Kidney capillary endothelial cell (primary cell): Measurements from ENCODE around the gene KCNIP1.
"Not testable (repeated sequence)": the region's sequence is repeated elsewhere in the genome, so short reads cannot be mapped to it uniquely, and the experiment has no call there.

Source experiments
- DNase-seq: peaks from one replicate; pipeline ENCODE4 v3.0.0-alpha.2; 2018; ENCODE audit warnings: low spot score

The KCNIP1 gene

DNA sequence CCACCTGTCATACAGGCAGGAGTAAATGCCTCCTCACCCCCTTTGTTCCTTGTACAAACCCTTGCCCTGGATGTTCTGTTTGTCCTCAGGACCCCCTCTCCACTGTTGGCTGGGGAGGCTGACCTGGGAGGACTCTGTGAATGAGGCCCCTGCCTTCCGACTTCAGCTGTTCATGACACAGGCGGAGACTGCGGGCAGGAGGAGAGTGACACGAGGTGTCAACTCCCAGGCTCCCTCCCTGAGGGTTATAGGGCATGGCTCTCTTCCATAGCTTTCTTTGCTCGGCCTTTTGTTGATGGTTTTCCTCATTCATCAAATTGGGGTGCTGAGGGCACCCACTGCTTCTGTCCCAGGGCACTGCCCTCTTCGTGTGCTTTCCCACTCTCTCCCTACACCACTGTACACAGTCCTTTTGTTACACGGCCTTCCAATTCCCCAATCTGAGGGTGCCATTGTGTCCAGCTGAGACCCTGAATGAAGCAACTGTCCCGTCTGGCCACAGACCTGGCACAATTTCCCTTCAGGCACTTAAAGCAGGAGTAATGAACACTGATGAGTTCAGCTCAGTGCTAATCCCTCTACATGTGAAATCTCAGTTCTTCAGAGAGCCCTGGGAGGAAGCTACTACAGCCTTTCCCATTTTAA, 33.8 kb downstream of the KCNIP1 start:
- DNase-seq: no peak

DNA sequence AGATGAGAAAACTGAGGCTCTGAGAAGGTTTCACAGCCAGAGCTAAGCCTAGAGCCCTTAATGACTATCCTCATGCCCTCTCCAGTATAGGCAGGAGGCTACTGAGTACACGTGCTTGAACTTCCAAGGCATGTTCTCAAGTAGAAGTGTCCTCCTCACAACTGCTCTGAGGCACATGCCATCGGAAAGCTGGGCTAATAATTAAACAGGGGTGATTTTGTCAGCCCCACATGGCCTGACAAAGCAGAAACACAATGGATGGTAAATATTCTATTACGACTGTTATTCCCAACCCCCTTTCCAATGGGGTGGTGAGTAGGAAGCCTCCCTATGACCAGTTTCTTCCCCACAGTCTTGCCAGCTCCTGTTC, 34.3 kb downstream of the KCNIP1 start:
- no peak for DNase-seq

DNA sequence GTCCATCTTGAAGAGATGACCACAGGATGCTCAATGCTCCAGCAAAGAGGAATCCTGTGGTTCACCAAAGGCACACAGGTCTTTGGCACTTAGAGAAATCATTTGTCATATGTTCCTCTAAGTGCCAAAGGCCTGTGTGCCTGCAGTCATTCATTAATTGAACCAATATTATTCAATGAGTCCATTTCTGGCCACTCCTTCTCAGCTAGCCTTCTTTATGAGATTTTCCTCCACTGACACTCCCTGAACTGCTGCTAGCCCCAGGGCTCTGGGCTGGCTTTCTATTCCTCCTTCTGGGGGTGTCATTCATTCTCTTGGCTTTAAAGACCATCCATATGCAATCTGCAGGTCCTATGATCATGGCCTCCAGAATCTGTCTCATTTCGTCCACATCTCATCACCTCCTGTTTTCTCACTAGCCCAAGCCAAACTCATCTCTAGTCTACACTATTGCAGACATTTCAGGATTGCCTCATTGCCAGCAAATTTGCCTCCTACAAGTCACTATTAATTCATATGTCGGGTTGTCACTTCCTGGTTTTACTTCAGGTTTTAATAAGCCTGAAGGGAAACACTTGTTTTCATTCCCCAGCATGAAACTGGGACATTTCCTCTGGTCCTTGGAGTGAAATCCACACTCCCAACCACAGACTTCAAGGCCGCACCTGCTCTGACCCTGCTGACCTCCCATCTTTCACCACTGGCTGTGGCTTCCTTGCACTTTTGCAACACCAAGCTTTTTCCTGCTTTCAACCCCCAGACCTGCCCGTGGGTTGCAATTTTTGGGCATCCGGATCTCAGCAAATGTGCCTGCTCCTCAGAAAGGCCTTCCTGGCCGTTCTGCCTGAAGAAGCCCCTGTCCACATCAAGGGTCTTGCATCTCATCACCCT, 35.1 kb downstream of the KCNIP1 start:
- no peak for DNase-seq

DNA sequence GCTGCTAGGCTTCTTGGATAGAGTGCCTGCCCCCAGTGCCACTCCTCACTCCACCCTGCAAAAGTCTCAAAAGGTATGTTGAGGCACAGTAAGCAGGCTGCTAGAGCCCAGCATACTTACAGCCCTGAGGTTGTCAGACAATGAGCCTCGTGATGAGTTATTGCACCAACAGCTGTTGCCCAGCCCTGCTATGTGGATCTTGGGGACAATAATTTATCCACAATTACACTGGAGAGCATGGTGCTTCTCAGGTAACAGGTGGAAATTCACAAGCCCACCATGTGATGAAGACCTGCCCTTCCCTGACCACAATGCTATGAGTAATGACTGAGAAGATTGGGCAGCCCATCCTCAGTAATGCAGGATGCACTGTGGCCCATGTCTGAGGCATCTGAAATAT, 36.5 kb downstream of the KCNIP1 start:
- no peak for DNase-seq

DNA sequence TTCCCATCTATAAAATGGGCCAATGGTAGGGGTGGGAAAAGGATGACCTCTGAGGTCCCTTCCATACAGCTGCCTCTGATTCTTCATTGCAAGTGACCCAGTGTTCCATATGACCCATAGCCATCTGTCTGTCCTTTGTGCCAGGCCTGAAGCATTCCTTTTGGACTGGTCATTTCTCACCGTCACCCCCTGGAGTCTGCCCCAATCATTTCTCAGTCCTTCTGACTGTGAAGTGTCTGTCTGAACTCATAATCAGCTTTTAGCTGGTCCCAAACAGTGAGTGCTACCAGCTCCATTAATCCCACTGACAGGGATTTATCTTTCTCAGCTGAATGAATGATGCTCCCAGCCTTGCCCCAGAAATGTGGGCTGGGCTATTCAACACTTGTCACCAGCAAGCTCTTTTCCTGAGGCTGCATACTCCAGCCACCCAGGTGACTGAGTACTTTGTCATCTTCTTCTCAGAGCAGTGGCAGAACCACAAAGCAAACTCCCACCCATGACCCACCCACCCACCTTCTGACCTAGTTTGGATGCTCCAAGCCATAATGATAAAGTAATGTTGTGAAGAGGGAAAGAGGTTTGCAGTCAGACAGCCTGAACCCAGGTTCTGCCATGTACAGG, 37.4 kb downstream of the KCNIP1 start:
- DNase-seq: no peak

DNA sequence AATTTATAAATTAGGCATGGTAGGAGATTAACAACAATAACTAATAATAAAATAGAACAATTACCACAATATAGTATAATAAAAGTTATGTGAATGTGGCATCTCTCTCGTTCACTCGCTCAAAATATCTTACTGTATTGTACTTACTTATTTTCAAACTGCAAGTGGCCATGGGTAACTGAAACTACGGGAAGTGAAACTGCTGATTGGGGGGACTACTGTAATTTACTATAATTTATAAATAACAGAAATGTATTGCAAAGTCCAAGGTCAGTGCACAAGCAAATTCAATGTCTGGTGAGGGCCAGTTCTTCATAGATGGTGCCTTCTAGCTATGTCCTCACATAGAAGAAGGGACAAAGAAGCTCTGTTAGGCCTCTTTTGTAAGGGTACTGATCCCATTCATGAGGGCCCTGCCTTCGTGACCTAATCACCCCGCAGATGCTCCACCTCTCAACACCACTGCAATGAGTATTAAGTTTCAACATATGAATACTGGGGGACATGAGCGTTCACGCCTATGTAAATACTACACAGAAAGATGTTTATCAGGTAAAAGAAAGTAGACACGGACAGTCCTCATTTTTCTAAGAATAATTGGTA, 39.0 kb downstream of the KCNIP1 start:
- no peak for DNase-seq

DNA sequence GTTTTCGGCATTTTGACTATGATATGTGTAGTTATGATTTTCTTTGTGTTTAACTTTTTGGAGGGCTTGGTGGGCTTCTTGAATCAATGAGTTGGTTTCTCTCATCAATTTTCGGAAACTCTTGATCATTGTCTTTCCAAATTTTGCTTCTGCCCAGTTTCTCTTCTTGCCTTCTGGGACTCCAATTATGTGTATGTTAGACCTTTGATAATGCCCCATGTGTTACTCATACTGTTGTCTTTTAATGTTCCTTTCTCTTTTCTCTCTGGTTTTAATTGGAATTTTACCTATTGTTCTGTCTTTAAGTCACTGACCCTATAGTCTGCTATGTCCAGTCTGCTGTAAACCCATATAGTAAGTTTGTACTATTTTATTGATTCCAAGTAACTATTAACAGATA, 41.5 kb downstream of the KCNIP1 start:
- no peak for DNase-seq

DNA sequence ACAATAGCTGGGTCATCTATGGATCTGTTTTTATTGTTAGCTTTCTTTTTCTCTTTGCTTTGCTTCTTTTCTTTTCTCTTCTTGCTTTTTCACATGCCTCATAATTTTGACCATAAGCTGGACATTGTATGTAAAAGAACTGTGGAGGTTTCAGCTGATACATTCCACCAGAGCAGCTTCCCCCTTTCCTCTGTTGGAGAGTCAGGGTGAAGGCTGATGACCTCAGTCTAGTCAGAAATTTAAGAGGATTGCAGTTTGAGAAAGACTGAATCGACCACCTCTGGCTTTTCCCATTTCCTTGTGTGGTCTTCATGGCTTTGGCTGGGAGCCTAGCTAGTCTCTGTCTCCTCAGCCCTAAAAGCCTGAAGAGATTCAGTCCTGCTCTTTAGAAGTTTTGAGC, 42.0 kb downstream of the KCNIP1 start:
- no peak for DNase-seq

DNA sequence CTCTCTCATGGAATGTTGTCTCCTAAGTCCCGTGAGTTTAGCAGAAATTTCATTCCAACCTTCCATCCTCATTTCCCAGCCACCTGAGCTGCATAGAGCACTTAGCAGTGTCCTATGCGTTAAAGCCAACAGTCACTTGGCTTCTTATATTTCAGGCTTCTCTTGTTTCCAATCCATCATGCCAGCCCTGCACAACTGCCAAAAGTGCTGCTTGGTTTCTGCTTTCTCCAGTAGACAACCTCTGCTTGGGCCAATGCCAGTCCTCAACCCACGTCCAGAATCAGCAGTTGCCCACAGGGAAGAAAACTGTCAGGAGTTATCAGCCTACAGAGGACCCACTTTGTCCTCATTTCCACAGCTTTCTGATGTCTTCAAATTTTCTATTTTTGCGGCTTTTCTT, 42.5 kb downstream of the KCNIP1 start:
- no peak for DNase-seq

DNA sequence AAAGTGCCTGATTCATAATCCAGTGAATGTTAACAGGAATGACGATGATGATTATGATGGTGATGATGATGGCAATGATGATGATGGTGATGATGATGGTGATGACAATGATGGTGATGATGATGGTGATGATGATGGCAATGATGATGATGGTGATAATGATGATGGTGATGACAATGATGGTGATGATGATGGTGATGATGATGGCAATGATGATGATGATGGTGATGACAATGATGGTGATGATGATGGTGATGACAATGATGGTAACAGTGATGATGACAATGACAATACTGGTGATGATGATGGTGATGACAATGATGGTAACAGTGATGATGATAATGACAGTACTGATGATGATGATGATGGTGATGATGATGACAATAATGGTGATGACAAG, 46.6 kb downstream of the KCNIP1 start:
- DNase-seq: not testable (repeated sequence)

DNA sequence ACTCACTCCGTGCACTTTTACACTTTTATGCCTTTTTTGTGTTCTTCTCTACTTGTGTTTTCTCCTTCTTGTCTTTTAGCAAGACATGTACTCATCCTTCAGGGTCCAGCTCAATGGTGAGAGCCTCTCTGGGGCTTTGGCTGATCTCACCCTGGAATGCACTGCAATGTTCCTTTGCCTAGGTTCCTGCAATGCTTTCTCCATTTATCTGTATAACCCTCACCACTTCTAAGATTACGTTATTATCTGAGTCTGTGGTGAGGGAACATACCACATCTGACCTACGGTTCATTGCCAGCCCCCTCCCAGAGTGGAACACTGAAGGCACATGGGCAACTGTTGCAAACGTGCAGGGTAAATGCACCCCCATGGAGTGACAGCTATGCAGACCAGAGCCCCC, 47.3 kb downstream of the KCNIP1 start:
- no peak for DNase-seq

DNA sequence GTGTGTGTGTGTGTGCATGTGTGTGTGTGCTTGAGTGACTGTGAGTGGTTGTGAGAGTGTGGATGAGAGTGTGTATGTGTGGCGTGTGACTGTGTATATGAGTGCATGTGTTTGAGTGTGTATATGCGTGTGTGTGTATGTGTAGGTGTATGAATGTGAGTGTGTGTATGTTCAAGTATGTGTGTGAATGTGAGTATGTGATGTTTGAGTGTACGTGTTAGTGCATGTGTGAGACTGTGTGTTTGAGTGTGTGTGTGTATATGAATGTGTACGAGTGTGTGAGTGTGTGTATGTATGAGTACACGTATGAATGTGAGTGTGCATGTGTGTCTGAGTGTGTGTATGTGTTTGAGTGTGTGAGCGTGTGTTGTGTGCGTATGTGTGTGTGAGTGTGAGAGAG, 47.8 kb downstream of the KCNIP1 start:
- no peak for DNase-seq

DNA sequence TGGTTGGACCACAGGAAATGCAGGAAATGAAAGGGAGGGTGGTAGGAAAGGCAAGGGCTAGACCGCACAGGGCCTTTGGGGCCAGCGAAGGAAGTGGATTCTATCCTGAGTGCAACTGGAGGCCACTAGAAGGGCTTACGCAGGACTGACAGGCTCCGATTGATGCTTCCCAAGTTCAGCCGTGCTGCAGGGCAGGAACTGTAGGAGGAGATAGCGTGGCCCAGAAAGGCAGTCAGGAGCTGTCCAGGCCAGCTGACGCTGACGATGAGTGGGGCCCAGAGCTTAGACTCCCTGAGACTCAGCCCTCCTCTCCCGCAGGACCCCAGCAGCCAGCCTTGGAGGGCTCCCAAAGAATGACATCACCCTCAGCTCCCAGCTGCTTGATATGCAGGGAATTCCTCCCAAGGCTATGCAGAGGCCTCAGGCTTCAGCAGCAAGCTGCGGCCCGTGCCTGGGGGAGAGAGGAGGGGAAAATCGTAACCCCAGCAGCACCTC, 48.8 kb downstream of the KCNIP1 start:
- DNase-seq: peak; percentile 0

DNA sequence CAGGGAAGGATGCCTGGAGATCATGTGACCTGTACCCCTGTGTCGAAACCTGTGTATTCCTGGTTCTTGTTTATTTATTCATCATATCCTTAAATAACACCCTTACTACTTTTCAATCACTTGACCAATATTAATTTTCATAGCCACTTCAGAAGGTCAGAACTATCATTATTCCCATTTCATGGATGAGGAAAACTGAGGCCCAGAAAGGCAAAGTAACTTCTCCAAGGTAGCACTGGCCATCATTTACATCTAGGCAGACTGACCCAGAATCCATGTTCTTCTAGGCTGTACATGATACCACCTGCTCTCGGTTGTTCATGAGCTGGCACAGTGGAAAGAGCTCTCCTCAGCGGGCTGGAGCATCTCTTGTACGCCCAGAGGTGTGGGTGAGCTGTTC, 49.4 kb downstream of the KCNIP1 start:
- no peak for DNase-seq

DNA sequence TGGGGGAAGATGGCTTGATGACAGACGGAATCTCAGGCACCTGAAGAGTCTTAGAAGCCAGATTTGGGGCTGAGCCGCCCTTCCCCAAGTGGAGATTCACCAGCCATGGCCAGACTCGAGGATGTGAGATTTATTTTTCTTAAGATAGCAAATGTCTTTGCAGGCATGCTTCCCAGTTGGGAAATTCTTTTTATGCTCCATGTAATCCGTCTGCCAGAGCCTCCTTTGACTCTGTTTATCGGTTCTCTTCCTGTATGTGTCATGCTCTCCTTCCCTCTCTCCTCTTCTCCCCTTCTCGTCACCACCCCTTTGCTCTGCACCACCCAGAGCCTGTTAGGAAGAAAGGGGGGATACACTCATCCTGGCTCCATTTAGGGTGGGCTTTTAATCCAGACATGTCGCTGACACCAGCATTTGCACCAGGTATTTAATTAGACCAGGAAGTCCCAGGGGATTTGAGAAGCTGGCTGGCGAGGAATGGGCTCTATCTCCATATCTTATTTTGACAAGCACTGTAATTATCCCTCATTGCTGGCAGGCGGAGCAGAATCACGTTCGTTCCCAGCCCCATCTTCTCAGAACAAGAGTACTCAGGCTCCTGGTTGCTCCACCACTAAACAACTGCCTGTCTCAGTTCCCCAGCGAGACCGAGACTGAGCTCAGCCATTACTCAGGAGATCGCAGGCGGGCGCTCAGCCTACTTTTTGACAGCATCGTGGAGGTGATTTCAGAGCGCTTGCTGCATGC, 50.9 kb downstream of the KCNIP1 start:
- DNase-seq: no peak

DNA sequence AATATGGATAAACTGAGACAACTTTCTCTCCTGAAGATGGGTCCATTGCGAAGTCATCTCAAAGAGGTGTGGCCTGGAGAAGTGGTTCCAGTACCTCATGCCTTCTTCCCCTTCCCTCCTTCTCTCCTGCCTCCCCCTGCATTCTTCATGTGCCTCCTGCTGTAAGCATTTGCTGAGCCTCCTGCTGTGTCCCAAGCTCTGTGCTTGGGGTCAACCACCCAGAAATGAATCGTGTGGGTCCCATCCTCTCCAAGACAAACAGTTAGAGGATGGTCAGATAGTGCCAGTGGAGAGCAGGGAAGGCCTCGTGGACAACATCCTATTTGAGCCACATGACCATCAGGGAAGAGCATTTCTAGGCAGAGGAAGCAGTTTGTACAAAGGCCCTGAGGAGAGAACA, 53.5 kb downstream of the KCNIP1 start:
- DNase-seq: no peak

DNA sequence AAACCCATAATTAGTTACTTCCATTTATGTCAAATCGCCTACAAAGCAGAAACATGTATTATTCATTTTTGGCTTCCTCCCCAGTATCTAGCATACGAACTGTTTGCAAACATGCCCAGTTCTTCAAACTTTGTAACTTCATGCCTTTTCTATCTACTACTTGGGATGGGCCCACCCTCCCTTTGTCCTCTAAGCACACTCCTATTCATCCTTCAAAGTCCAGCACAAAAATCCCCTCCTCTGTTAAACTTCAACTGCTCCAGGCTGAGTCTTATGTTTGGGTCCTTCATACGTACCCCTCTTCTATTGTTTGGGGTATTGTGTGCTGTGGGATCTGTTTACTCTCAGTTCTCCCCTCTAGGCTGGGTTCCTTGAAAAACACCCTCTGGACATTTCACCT, 55.5 kb downstream of the KCNIP1 start:
- DNase-seq: no peak

DNA sequence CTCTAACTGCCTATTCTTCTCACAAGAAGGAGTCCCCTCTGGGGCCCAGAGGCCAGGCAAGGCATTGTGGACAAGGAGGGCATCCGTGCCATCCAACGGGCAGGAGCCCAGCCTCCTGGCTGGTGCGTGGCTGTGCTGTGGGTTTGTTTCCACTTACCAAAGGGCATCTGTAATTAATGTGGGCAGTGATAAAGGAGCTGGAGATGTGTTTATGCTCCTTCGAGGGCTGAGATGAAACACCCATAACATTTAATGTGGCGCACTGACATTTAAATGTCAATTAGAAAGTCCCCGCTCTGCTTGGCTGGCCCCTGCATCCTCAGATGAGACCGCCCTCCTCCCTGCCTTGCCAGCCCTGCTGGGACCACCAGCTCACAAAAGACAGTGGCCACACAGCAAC, 57.1 kb downstream of the KCNIP1 start:
- no peak for DNase-seq

DNA sequence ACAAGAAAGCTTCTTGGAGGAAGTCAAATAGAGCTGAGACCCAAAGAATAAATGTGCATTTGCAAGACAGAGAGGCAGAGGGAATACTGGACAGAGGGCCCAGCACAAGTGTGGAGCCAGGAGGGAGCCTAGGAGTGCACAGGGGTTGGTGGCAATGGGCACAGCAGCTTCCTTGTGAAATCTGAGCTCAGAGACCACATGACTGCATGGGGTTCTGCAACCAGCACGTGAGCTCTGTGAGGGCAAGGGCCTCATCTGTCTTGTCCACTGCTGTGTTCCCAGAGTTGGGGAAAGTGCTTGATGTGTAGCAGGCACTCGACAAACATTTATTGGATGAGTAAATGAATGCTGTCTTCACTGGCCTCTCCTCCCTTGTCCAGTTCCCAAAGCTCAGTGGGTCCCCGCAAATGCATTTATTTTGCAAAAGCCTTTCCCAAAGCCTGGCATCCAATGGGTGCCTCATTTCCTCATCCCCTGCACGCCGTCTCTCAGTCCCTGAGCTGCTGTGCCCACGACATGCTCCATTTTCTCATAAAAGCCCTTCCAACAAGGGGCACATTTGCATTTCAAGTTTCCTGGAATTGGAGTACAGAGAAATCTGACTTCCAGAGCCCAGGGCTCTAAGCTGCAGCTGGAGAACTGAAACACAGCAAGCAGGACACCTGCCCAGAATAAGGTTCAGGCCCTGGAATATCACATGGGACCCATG, 58.5 kb downstream of the KCNIP1 start:
- DNase-seq: no peak

DNA sequence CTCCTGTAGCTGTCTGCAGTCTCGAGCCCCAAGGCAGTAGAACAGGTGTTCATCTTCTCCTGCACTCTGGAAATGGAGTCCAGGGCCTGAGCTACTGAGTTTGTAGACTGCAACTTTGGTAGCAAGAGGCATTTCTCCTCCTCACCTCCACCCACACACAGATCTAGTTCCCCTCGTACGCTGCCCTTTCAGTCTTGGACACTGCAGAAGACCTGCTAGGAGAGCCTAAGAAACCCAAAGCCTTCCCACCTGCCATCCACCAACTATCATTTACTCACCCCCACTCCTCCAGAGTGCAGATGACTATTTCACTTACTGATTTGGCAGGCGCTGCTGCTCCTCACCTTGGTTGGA, 59.0 kb downstream of the KCNIP1 start:
- no peak for DNase-seq

DNA sequence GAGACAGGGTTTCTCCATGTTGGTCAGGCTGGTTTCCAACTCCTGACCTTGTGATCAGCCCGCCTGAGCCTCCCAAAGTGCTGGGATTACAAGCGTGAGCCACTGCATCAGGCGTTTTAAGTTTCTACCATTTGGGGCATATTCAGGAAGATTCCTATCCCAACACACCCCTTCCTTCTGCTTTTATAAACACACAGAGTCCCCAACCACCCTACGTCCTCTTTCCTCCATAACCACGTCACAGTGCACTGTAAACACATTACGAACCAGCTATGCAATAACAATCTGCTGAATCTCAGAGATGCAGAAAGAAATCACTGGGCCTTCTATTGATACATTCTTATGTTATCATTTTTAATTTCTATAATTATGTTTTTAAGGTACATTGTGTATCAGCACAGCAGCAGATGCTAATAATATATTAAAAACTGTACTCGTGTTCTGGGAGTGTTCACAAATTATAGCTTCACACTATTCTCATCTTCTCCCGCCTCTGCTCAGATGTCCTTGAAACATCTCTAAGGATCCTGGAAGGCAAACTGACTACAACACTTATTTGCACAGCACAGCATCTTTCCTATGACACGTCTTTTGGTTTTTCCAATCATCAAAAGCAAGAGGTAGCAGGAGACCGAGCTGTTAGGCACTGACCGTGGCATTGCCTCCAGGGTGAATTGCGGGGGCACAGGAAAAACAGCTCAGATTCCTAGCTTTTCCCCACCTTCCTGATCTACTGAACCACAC, 60.2 kb downstream of the KCNIP1 start:
- no peak for DNase-seq
